Measurements from ENCODE around the gene NOTCH1. TPM values are rescaled to one million over a fixed set of nuclear protein-coding genes. Genes with fewer than 3 reads are reported as not detected.

The NOTCH1 gene
- polyA plus RNA-seq, 2 of the 4 experiments (the other 2 are of a cell fraction) = 0.88 to 5.7 TPM

GRCh38 chr9:136519263-136520052, 26.4 kb downstream of the NOTCH1 start (continued):
- no peak for TF ChIP-seq RFX5 (IDR thresholded peaks at IDR 0.05)
- no peak for TF ChIP-seq HEYL (CRISPR knock-in tag; IDR thresholded peaks at IDR 0.05)

GRCh38 chr9:136518623-136519022, 27.2 kb downstream of the NOTCH1 start:
- WGBS (ENCODE audit: missing lambda C conversion rate) = 84% methylated on average over 18 of the region's 18 CpGs
- peak in 1 of 2 experiments; percentile 31 for DNase-seq (ENCODE audit: low read depth in 1 of 2, low spot score in 1 of 2)
- CTCF ChIA-PET = interaction anchor here (0.6 to 1.0 kb wide), 6 partner anchors 27 to 128 kb away, joined by 3 to 5 read pairs (median 4); no protein-coding TSS in a partner anchor
- ATAC-seq = no peak
- no peak for FAIRE-seq
- TF ChIP-seq ZFP36 (IDR thresholded peaks at IDR 0.05; ENCODE audit: borderline replicate concordance, partially characterized antibody) (peak; percentile 98), NR3C1 (IDR thresholded peaks at IDR 0.05) (no peak)
- Histone ChIP-seq H3K27ac (peak overlapping the region; percentile 91 to 93), H3K4me1 (peaks cover 44% of the 10 kb centered on the region), H3K4me3 (no peak overlapping the region), H3K4me2 (no peak overlapping the region), H3K9me3 (no peaks in the 10 kb centered on the region)
- POLR2A ChIA-PET = interaction anchor here (0.6 kb wide), 1 partner anchor 41 kb away, joined by 3 read pairs; no protein-coding TSS in a partner anchor

GRCh38 chr9:136517950-136518349, 27.9 kb downstream of the NOTCH1 start:
- TF ChIP-seq JUNB (IDR thresholded peaks at IDR 0.05) = no peak
- no peak for TF ChIP-seq TP53 (CRISPR knock-in tag; IDR thresholded peaks at IDR 0.05)
- no peak for TF ChIP-seq HOXA7 (CRISPR knock-in tag; IDR thresholded peaks at IDR 0.05)
- TF ChIP-seq MAX (IDR thresholded peaks at IDR 0.05) = no peak
- TF ChIP-seq ESRRA (IDR thresholded peaks at IDR 0.05; ENCODE audit: borderline replicate concordance, low read length) = no peak
- TF ChIP-seq RARB (CRISPR knock-in tag; IDR thresholded peaks at IDR 0.05) = no peak
- no peak for TF ChIP-seq HEYL (CRISPR knock-in tag; IDR thresholded peaks at IDR 0.05)
- no peak for TF ChIP-seq POLR2AphosphoS2 (conservative IDR thresholded peaks at IDR 0.05; ENCODE audit: low read length)
- WGBS (ENCODE audit: missing lambda C conversion rate) = 86% methylated on average over 8 of the region's 17 CpGs
- Histone ChIP-seq H3K27ac (no peak overlapping the region), H3K4me3 (no peak overlapping the region), H3K9me3 (no peaks in the 10 kb centered on the region), H3K4me2 (no peak overlapping the region), H3K4me1 (peaks cover 43% of the 10 kb centered on the region)
- FAIRE-seq (no peak), ATAC-seq (no peak), DNase-seq (ENCODE audit: low read depth in 1 of 2, low spot score in 1 of 2) (no peak)
- POLR2A ChIA-PET = no interaction called here
- CTCF ChIA-PET = interaction anchor here (0.6 to 1.0 kb wide), 5 partner anchors 26 to 129 kb away, joined by 3 to 5 read pairs (median 4); no protein-coding TSS in a partner anchor

GRCh38 chr9:136517012-136517743, 28.7 kb downstream of the NOTCH1 start:
- TF ChIP-seq CBX2 (IDR thresholded peaks at IDR 0.05; ENCODE audit: borderline replicate concordance, low read depth) (no peak), NPAS2 (CRISPR knock-in tag; IDR thresholded peaks at IDR 0.05; ENCODE audit: borderline replicate concordance) (no peak), JUNB (IDR thresholded peaks at IDR 0.05) (no peak), EHF (CRISPR knock-in tag; IDR thresholded peaks at IDR 0.05) (no peak), NR3C1 (IDR thresholded peaks at IDR 0.05) (no peak), HMGXB4 (CRISPR knock-in tag; IDR thresholded peaks at IDR 0.05; ENCODE audit: borderline replicate concordance) (no peak), RFX5 (IDR thresholded peaks at IDR 0.05) (no peak), POLR2AphosphoS2 (conservative IDR thresholded peaks at IDR 0.05; ENCODE audit: low read length) (no peak), HEYL (CRISPR knock-in tag; IDR thresholded peaks at IDR 0.05) (no peak), EHMT2 (IDR thresholded peaks at IDR 0.05; ENCODE audit: low read depth) (no peak)
- WGBS (ENCODE audit: missing lambda C conversion rate) = 89% methylated on average over 11 of the region's 37 CpGs
- no peaks in the 10 kb centered on the region for H3K9me3 ChIP-seq
- ChIA-PET CTCF (interaction anchor here (1.1 kb wide), 1 partner anchor 28 kb away, joined by 4 read pairs; no protein-coding TSS in a partner anchor), POLR2A (no interaction called here)
- no peak for FAIRE-seq
- no peak for DNase-seq (ENCODE audit: low read depth in 1 of 2, low spot score in 1 of 2)
- no peak overlapping the region for H3K27ac ChIP-seq
- peaks cover 35% of the 10 kb centered on the region for H3K4me1 ChIP-seq
- H3K4me3 ChIP-seq = no peak overlapping the region
- no peak for ATAC-seq
- H3K4me2 ChIP-seq = no peak overlapping the region
